Fibroblast of villous mesenchyme (primary cell): ENCODE measurements around the gene DMC1. TPM values are rescaled to one million over a fixed set of nuclear protein-coding genes. Genes with fewer than 3 reads are reported as not detected.

ENCODE experiments used
- DNase-seq: peaks from one replicate; pipeline ENCODE4 v3.0.0-alpha.2; 2010; ENCODE audit warnings: low read depth
- H3K4me3 ChIP-seq: 2 replicates; pipeline ENCODE4 v1.5.1; 2011; ENCODE audit warnings: low read depth, mild to moderate bottlenecking, low read length
- total RNA-seq: library from RNA; depleted of rRNA; stranded (reverse); fragments of >200 nt; gene quantifications from 2 replicates; pipeline ENCODE4 v1.2.3, GENCODE V29; 2012
- TF ChIP-seq, protein P1 (sequence below): IDR thresholded peaks from 2 replicates; pipeline ENCODE4 v1.5.1; 2012; ENCODE audit warnings: low read depth, mild to moderate bottlenecking, low read length; ENCODE audit not compliant: insufficient read depth

Gene DMC1
- total RNA-seq, 1 donor: 6.5 TPM

DNA sequence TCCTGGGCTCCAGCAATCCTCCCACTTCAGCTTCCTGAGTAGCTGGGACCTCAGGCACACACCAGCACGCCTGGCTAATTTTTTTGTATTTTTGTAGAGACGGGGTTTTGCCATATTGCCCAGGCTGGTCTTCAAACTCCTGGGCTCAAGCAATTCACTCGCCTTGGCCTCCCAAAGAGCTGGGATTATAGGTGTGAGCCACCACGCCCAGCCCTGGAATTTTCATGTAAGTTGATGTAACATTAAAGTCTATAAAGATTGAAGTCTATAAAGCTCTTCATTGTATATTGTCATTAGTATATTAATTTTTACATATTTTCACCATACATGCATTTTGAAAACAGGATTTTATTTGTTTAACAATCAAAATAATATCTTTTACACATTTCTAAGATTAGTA lies 51.4 kb downstream of the DMC1 start:
- H3K4me3 ChIP-seq: no peak overlapping the region
- TF ChIP-seq, protein P1, sequence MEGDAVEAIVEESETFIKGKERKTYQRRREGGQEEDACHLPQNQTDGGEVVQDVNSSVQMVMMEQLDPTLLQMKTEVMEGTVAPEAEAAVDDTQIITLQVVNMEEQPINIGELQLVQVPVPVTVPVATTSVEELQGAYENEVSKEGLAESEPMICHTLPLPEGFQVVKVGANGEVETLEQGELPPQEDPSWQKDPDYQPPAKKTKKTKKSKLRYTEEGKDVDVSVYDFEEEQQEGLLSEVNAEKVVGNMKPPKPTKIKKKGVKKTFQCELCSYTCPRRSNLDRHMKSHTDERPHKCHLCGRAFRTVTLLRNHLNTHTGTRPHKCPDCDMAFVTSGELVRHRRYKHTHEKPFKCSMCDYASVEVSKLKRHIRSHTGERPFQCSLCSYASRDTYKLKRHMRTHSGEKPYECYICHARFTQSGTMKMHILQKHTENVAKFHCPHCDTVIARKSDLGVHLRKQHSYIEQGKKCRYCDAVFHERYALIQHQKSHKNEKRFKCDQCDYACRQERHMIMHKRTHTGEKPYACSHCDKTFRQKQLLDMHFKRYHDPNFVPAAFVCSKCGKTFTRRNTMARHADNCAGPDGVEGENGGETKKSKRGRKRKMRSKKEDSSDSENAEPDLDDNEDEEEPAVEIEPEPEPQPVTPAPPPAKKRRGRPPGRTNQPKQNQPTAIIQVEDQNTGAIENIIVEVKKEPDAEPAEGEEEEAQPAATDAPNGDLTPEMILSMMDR: no peak
- no peak for DNase-seq

GRCh38 chr22:38513063-38513462 lies 56.9 kb downstream of the DMC1 start:
- no peak overlapping the region for H3K4me3 ChIP-seq
- DNase-seq: no peak
- TF ChIP-seq, protein P1: no peak

DNA sequence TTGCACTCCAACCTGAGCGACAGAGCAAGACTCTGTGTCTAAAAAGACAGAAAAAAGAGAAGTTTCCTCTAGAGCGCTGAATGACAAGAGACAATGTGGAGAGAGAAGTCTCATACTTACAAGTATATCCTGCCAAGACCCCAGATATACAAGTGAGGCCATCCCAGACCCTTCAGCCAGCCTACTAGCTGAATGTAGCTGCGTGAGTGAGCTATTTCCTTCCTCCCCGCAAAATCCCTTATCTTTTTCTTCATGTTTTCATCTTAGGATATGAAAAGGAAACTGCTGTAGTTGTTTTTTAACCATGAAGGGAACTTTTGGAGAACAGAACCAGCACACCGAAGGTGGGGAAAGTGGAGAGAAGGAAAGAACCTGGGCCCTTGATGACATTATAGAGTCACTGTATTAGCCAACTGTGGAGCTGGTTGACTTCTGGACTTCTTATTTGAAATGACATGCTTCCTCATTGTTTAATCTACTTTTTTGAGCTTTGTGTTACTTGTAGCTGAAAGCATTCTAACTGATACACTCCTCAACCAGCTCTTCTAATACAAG lies 59.5 kb downstream of the DMC1 start:
- no peak for DNase-seq
- H3K4me3 ChIP-seq: no peak overlapping the region
- TF ChIP-seq, protein P1: no peak

DNA sequence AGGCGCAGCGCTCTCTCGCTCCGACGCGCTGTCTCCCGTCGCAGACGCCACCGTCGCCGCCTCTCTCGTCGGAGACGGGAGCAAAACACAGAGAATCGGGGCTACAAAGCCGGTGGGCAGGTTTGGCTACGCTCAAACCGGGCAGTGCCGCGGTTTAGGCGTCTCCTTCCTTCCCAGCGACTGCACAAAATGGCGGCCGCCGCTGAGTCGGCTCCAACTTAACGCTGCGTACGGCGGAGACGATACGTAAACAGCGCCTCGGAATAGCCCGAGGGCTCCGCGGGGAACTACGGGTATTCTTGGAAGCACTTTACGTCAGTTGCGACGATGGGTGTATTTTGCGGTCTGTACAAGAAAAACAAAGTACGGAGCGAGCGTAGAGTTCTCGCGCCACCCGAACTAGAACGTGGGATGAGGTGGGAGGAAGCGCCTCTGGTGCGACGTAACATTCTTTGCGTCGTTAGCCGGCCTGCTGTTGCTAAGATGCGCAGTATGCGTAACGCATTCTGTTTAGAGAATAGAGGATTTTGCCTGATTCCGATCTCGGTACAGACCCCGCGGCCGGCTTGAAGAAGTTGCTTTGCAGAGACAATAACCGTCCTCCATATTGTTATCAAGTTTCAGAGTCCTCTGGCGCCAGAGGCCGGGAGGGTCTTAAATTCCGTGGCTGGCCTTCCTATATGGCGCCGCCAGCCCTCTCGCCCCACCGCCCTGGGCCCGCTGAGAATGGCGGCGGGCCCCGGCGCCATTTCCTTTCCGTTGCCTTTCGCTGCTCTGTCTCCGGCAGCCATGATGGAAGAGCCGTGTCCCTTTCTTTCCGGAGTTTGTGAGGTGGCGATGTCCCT lies 63.6 kb downstream of the DMC1 start, which contains the start of gene DDX17:
Gene DDX17 (minus strand): TSS at position 194 of the 845 bp plus-strand sequence.
- DNase-seq: peak; percentile 99
- TF ChIP-seq, protein P1: no peak
- peak within 1 kb of the TSS; percentile 74 for H3K4me3 ChIP-seq

GRCh38 chr22:38505541-38506117 lies 64.4 kb downstream of the DMC1 start:
- peak overlapping the region; percentile 74 for H3K4me3 ChIP-seq
- DNase-seq: peak; percentile 67
- TF ChIP-seq, protein P1: no peak

- TF ChIP-seq, protein P1: no peak
- peak overlapping the region; percentile 74 for H3K4me3 ChIP-seq
- peak; percentile 65 for DNase-seq
These were observed 65.0 kb downstream of the DMC1 start for GRCh38 chr22:38504731-38505540.
